GM12878 (cell line): Measurements from ENCODE around the gene TSC2. TPM values are rescaled to one million over a fixed set of nuclear protein-coding genes. Genes with fewer than 3 reads are reported as not detected.

ENCODE experiments used
- ATAC-seq: fragments of 200-7000 bp; cut with Tn5 transposase; 3 replicates; pipeline ENCODE4 v1.9.1; 2020; ENCODE audit warnings: mild to moderate bottlenecking, moderate library complexity
- BruUV-seq: library from RNA; stranded (reverse); fragments of 400-500 nt; replicated peaks from 2 replicates; lab custom pipeline; 2021; lab: Mats Ljungman, UMichigan
- CTCF ChIA-PET: fragments of 300-600 bp; sonication (Branson Sonifier 250); formaldehyde crosslinking; extraction: SDS; loops from one replicate; lab custom pipeline; 2021; ENCODE audit warnings: inconsistent platforms; lab: Yijun Ruan, JAX
- POLR2A ChIA-PET: fragments of 350-600 bp; formaldehyde crosslinking; extraction: SDS; loops from one replicate; lab custom pipeline; 2021; ENCODE audit warnings: inconsistent platforms; lab: Charles Lee
- RAD21 ChIA-PET: fragments of 300-600 bp; sonication (Branson Sonifier 250); formaldehyde crosslinking; loops from one replicate; lab custom pipeline; 2023; ENCODE audit warnings: antibody characterized with exemption; ENCODE audit not compliant: unreplicated experiment; lab: Charles Lee
- SMC1A ChIA-PET: fragments of 300-600 bp; sonication (Branson Sonifier 250); formaldehyde crosslinking; loops from one replicate; lab custom pipeline; 2023; ENCODE audit not compliant: unreplicated experiment, uncharacterized antibody; lab: Charles Lee
- DNase-seq: peaks from one replicate; pipeline ENCODE4 v3.0.0-alpha.2; 2011; ENCODE audit warnings: low read depth, low spot score
- FAIRE-seq: peaks from 3 replicates; lab custom pipeline; 2011; peaks lifted over from hg19 to GRCh38; lab: Jason Lieb, UNC
- H2AFZ ChIP-seq: 2 replicates; pipeline ENCODE4 v1.6.0; 2011; ENCODE audit warnings: low read depth, low read length, control low read depth; ENCODE audit not compliant: control insufficient read depth
- H3K27ac ChIP-seq: 2 replicates; pipeline ENCODE4 v1.5.1; 2011; ENCODE audit warnings: control low read depth; ENCODE audit not compliant: control insufficient read depth, insufficient read depth
- H3K27me3 ChIP-seq, 2 experiments: replicated peaks in 1 of 2; 2 replicates each; pipeline versions ENCODE4 v1.6.0 to v1.6.1; 2011; ENCODE audit warnings: low read length in 1 of 2; ENCODE audit not compliant: control insufficient read depth in 2 of 2, insufficient read depth in 2 of 2
- H3K36me3 ChIP-seq, 2 experiments: 2 replicates each; pipeline ENCODE4 v1.5.1; 2011; ENCODE audit warnings: low read length in 1 of 2; ENCODE audit not compliant: control insufficient read depth in 2 of 2, insufficient read depth in 2 of 2
- H3K4me1 ChIP-seq: 2 replicates; pipeline ENCODE4 v1.6.1; 2011; ENCODE audit warnings: mild to moderate bottlenecking, low read length, moderate library complexity, mixed read lengths; ENCODE audit not compliant: control insufficient read depth, insufficient read depth
- H3K4me2 ChIP-seq: 2 replicates; pipeline ENCODE4 v1.6.0; 2011; ENCODE audit warnings: control low read depth; ENCODE audit not compliant: control insufficient read depth, insufficient read depth
- H3K4me3 ChIP-seq: fragments of 200-600 bp; sonication (generic); 2 replicates; pipeline ENCODE4 v1.5.1; 2016
- H3K79me2 ChIP-seq: 2 replicates; pipeline ENCODE4 v1.6.0; 2011; ENCODE audit warnings: low read length; ENCODE audit not compliant: control insufficient read depth, insufficient read depth
- H3K9ac ChIP-seq: 2 replicates; pipeline ENCODE4 v1.8.0; 2011; ENCODE audit warnings: low read length, control low read depth, mixed read lengths; ENCODE audit not compliant: control insufficient read depth, insufficient read depth
- H3K9me3 ChIP-seq: replicated peaks from 3 replicates; pipeline ENCODE4 v1.5.1; 2011; ENCODE audit warnings: mild to moderate bottlenecking, low read length; ENCODE audit not compliant: control insufficient read depth, insufficient read depth
- H4K20me1 ChIP-seq: 2 replicates; pipeline ENCODE4 v1.6.0; 2011; ENCODE audit not compliant: control insufficient read depth, insufficient read depth
- BACH1 ChIP-seq: fragments of 450-650 bp; IDR thresholded peaks from 2 replicates; pipeline ENCODE4 v1.6.1; 2017; ENCODE audit warnings: mild to moderate bottlenecking, borderline replicate concordance
- CBX3 ChIP-seq: fragments of 200-600 bp; sonication (generic); IDR thresholded peaks from 2 replicates; pipeline ENCODE4 v1.6.1; 2016; ENCODE audit warnings: low read depth, borderline replicate concordance
- CTCF ChIP-seq, 3 experiments: IDR thresholded peaks in 2 of 3; conservative IDR thresholded peaks in 1 of 3; 2 replicates each; pipeline ENCODE4 v1.5.1; 2011; ENCODE audit warnings: low read depth in 3 of 3, low read length in 3 of 3, mild to moderate bottlenecking in 3 of 3, control low read depth in 2 of 3, moderate library complexity in 2 of 3, inconsistent platforms in 1 of 3, mixed read lengths in 1 of 3; ENCODE audit not compliant: control insufficient read depth in 2 of 3, insufficient read depth in 1 of 3; ENCODE audit errors: extremely low read depth in 1 of 3
- E4F1 ChIP-seq: fragments of 450-650 bp; IDR thresholded peaks from 2 replicates; pipeline ENCODE4 v1.6.1; 2018; ENCODE audit warnings: borderline replicate concordance, mild to moderate bottlenecking; ENCODE audit not compliant: partially characterized antibody
- HDGF ChIP-seq: fragments of 450-650 bp; IDR thresholded peaks from 2 replicates; pipeline ENCODE4 v1.6.1; 2016; ENCODE audit warnings: antibody characterized with exemption
- HSF1 ChIP-seq: fragments of 150-350 bp; IDR thresholded peaks from 2 replicates; pipeline ENCODE4 v1.6.1; 2014; ENCODE audit warnings: mild to moderate bottlenecking, low read depth, low read length
- NR2C1 ChIP-seq: fragments of 450-650 bp; IDR thresholded peaks from 2 replicates; pipeline ENCODE4 v1.6.1; 2017; ENCODE audit warnings: antibody characterized with exemption, mild to moderate bottlenecking, moderate library complexity
- RFX5 ChIP-seq: IDR thresholded peaks from 2 replicates; pipeline ENCODE4 v1.6.1; 2011; ENCODE audit warnings: low read depth, low read length, improper control_type of control experiment
- SIX5 ChIP-seq: IDR thresholded peaks from 2 replicates; pipeline ENCODE4 v1.6.1; 2011; ENCODE audit warnings: mild to moderate bottlenecking, low read depth, low read length, moderate library complexity; ENCODE audit not compliant: severe bottlenecking
- SMC3 ChIP-seq: IDR thresholded peaks from 2 replicates; pipeline ENCODE4 v1.6.1; 2011; ENCODE audit warnings: low read length, improper control_type of control experiment, borderline replicate concordance
- WGBS: methylation state at CpG from one replicate; pipeline ENCODE4 v1.1.6; 2016; ENCODE audit warnings: low lambda C conversion rate; ENCODE audit not compliant: insufficient replicate concordance, insufficient coverage; ENCODE audit errors: missing lambda C conversion rate; 5-methylcytosine and 5-hydroxymethylcytosine counted together
- in situ Hi-C: fragments of 300-500 bp; cut with MboI; formaldehyde crosslinking; loops from 9 replicates; pipeline ENCODE4 v1.14.3; 2018; ENCODE audit warnings: mixed read lengths
- intact Hi-C: fragments of 100-400 bp; cut with micrococcal nuclease; formaldehyde crosslinking; loops from one replicate; pipeline ENCODE4 v1.14.2; 2022; ENCODE audit not compliant: unreplicated experiment
- polyA plus RNA-seq, 11 experiments: library from polyadenylated mRNA; depleted of rRNA in 4 of 11; unstranded in 6 of 11; stranded (reverse) in 5 of 11; fragments of >200 nt; fragmentation: Nextera tagmentation in 4 of 11; fragmentation: Illumina TruSeq in 1 of 11; extraction: Ambion mirVana in 4 of 11; extraction: Trizol in 1 of 11; gene quantifications; 1 replicate in 1 of 11; 2 replicates in 10 of 11; pipeline versions ENCODE4 v1.2.1 to v1.2.3, GENCODE V29; 2011 to 2016; ENCODE audit warnings: inconsistent platforms in 2 of 11, missing spikeins in 2 of 11, low read depth in 1 of 11
- total RNA-seq, 4 experiments: library from RNA; depleted of rRNA in 3 of 4; stranded (reverse); fragments of >200 nt in 3 of 4; fragmentation: Illumina TruSeq in 1 of 4; extraction: Trizol in 1 of 4; gene quantifications; 2 replicates each; pipeline versions ENCODE4 v1.2.1 to v1.2.3, GENCODE V29; 2013 to 2021

TSC2 gene
- total and polyA plus RNA-seq, 10 of the 15 experiments (the other 5 are each of a cell fraction or from before 2014, with no cell fraction given): 1.6 to 77.0 (median 21.6) TPM

GRCh38 chr16:2033057-2033908 is 14.5 kb upstream of the TSC2 start:
- CTCF ChIA-PET: interaction anchor here (1.1 kb wide), 1 partner anchor 22 kb away, joined by 3 read pairs; no protein-coding TSS in a partner anchor
- no TSS peak for BruUV-seq
- POLR2A ChIA-PET: no interaction called here

More at GRCh38 chr16:2033057-2033908, 14.5 kb upstream of the TSC2 start:
- SMC1A ChIA-PET: no interaction called here
- no peak overlapping the region for H3K27ac ChIP-seq
- FAIRE-seq (no peak), ATAC-seq (0 out of 3 replicates have a peak, but pooled peaks have one; percentile 18), DNase-seq (no peak)
- no peak overlapping the region for H2AFZ ChIP-seq
- RAD21 ChIA-PET: no interaction called here
- H3K9ac ChIP-seq: no peak overlapping the region
- H3K4me2 ChIP-seq: no peak overlapping the region
- no peaks in the 10 kb centered on the region for H3K36me3 ChIP-seq
- no peaks in the 10 kb centered on the region for H3K79me2 ChIP-seq
- H3K4me1 ChIP-seq: no peaks in the 10 kb centered on the region
- in situ Hi-C loops: no loop called here
- no peaks in the 10 kb centered on the region for H4K20me1 ChIP-seq
- H3K9me3 ChIP-seq: no peaks in the 10 kb centered on the region
- peaks cover 3 to 4% of the 10 kb centered on the region in 2 experiments; a peak in 3 of 4 replicates for H3K27me3 ChIP-seq
- 11% methylated on average over 33 of the region's 37 CpGs for WGBS
- intact Hi-C loops: no loop called here
- no peak for TF ChIP-seq E4F1
- no peak for TF ChIP-seq CTCF (IDR thresholded peaks at IDR 0.05 in 2 of 3, conservative IDR thresholded peaks at IDR 0.05 in 1 of 3; ENCODE audit: control insufficient read depth in 2 of 3, extremely low read depth in 1 of 3, insufficient read depth in 1 of 3, low read depth in 3 of 3, low read length in 3 of 3)
- TF ChIP-seq RFX5: no peak
- TF ChIP-seq CBX3: no peak
- TF ChIP-seq SMC3: no peak
- no peak for TF ChIP-seq HSF1
- TF ChIP-seq SIX5: no peak
- no peak for TF ChIP-seq HDGF
- no peak for TF ChIP-seq BACH1
- TF ChIP-seq NR2C1: no peak
- H3K4me3 ChIP-seq: no peak overlapping the region
